OCI-LY3 (cell line): ENCODE data around the gene CPLANE1.

Experiments used
- CTCF ChIP-seq: fragments of 200-600, 300-600 bp; sonication (generic); IDR thresholded peaks from 2 replicates; pipeline ENCODE4 v1.5.1; 2014; ENCODE audit warnings: antibody characterized with exemption, low read length, low read depth
- EZH2phosphoT487 ChIP-seq: fragments of 200-600 bp; shearing (Covaris generic); IDR thresholded peaks from 2 replicates; pipeline ENCODE4 v1.6.1; 2018; ENCODE audit warnings: antibody characterized with exemption, mixed run types, low read depth

- TF ChIP-seq CTCF (no peak), EZH2phosphoT487 (no peak)
Measured at GRCh38 chr5:37283214-37283820, 34.1 kb upstream of the CPLANE1 start.
